Fibroblast of lung (primary cell): ENCODE data around the gene GALNT17. TPM values are rescaled to one million over a fixed set of nuclear protein-coding genes. Genes with fewer than 3 reads are reported as not detected.

ENCODE experiments used
- DNase-seq, 2 donors: peaks; one replicate each; pipeline versions ENCODE4 v3.0.0 to v3.0.0-alpha.2; 2010; ENCODE audit warnings: low read depth in 2 of 2
- H2AFZ ChIP-seq: 2 replicates; pipeline ENCODE4 v1.5.1; 2012; ENCODE audit warnings: low read length, control low read depth, inconsistent platforms
- H3K27ac ChIP-seq: 2 replicates; pipeline ENCODE4 v1.5.1; 2011; ENCODE audit warnings: low read length, control low read depth; ENCODE audit not compliant: insufficient read depth
- H3K27me3 ChIP-seq: 2 replicates; pipeline ENCODE4 v1.5.1; 2011; ENCODE audit warnings: mild to moderate bottlenecking, low read length; ENCODE audit not compliant: control insufficient read depth, insufficient read depth
- H3K36me3 ChIP-seq: 2 replicates; pipeline ENCODE4 v1.5.1; 2011; ENCODE audit warnings: low read length; ENCODE audit not compliant: control insufficient read depth, insufficient read depth
- H3K4me1 ChIP-seq: 2 replicates; pipeline ENCODE4 v1.5.1; 2011; ENCODE audit warnings: low read length; ENCODE audit not compliant: control insufficient read depth, insufficient read depth; ENCODE audit errors: extremely low read depth
- H3K4me2 ChIP-seq: 2 replicates; pipeline ENCODE4 v1.5.1; 2011; ENCODE audit warnings: low read length, control low read depth; ENCODE audit not compliant: insufficient read depth; ENCODE audit errors: extremely low read depth
- H3K4me3 ChIP-seq, 4 experiments: fragments of 200-600 bp in 1 of 4; sonication (generic) in 1 of 4; replicated peaks in 1 of 4; 2 replicates each; pipeline ENCODE4 v1.5.1; 2011 to 2016; ENCODE audit warnings: low read length in 4 of 4, low read depth in 3 of 4, mild to moderate bottlenecking in 3 of 4, control low read depth in 2 of 4, inconsistent platforms in 1 of 4, mixed read lengths in 1 of 4; ENCODE audit not compliant: insufficient read depth in 1 of 4; ENCODE audit errors: control extremely low read depth in 1 of 4
- H3K79me2 ChIP-seq: 2 replicates; pipeline ENCODE4 v1.5.1; 2012; ENCODE audit warnings: mild to moderate bottlenecking, low read length, inconsistent platforms; ENCODE audit not compliant: control insufficient read depth, insufficient read depth
- H3K9ac ChIP-seq: 2 replicates; pipeline ENCODE4 v1.5.1; 2011; ENCODE audit warnings: mild to moderate bottlenecking, low read length, control low read depth; ENCODE audit not compliant: insufficient read depth
- H3K9me3 ChIP-seq: 2 replicates; pipeline ENCODE4 v1.5.1; 2012; ENCODE audit warnings: low read depth, low read length; ENCODE audit not compliant: control insufficient read depth, insufficient read depth
- H4K20me1 ChIP-seq: 2 replicates; pipeline ENCODE4 v1.5.1; 2011; ENCODE audit warnings: low read length; ENCODE audit not compliant: control insufficient read depth, insufficient read depth; ENCODE audit errors: extremely low read depth
- CTCF ChIP-seq, 2 donors: IDR thresholded peaks in 1 of 2; conservative IDR thresholded peaks in 1 of 2; 1 replicate in 1 of 2; 2 replicates in 1 of 2; pipeline ENCODE4 v1.5.1; 2011 to 2012; ENCODE audit warnings: low read length in 2 of 2, control low read depth in 1 of 2, inconsistent platforms in 1 of 2, low read depth in 1 of 2, mild to moderate bottlenecking in 1 of 2
- EZH2 ChIP-seq: IDR thresholded peaks from 2 replicates; pipeline ENCODE4 v1.5.1; 2012; ENCODE audit warnings: low read length, control low read depth, mild to moderate bottlenecking; ENCODE audit errors: missing control alignments
- polyA plus RNA-seq, 2 donors: library from polyadenylated mRNA; depleted of rRNA in 1 of 2; stranded (reverse) in 1 of 2; unstranded in 1 of 2; fragments of >200 nt; gene quantifications; 2 replicates each; pipeline ENCODE4 v1.2.1, GENCODE V29; 2011 to 2012; ENCODE audit warnings: missing spikeins in 1 of 2
- total RNA-seq: library from RNA; depleted of rRNA; stranded (reverse); fragments of >200 nt; gene quantifications from 2 replicates; pipeline ENCODE4 v1.2.1, GENCODE V29; 2014

Gene GALNT17
- total and polyA plus RNA-seq, 2 donors (not counting 1 experiment from before 2014, with no cell fraction given) = under 0.01 TPM; not detected in 1

GRCh38 chr7:71706597-71706975, 574.6 kb downstream of the GALNT17 start:
- Histone ChIP-seq H3K4me1 (no peaks in the 10 kb centered on the region), H2AFZ (no peak overlapping the region), H4K20me1 (no peaks in the 10 kb centered on the region), H3K27ac (no peak overlapping the region), H3K79me2 (no peaks in the 10 kb centered on the region), H3K9me3 (no peaks in the 10 kb centered on the region), H3K27me3 (no peaks in the 10 kb centered on the region), H3K4me2 (no peak overlapping the region), H3K36me3 (no peaks in the 10 kb centered on the region), H3K4me3 (no peak overlapping the region), H3K9ac (no peak overlapping the region)
- TF ChIP-seq CTCF (conservative IDR thresholded peaks at IDR 0.05 in 1 of 2, IDR thresholded peaks at IDR 0.05 in 1 of 2; ENCODE audit: low read depth in 1 of 2, low read length in 2 of 2) (no peak), EZH2 (no peak)
- no peak for DNase-seq

GRCh38 chr7:71707041-71707440, 575.1 kb downstream of the GALNT17 start:
- DNase-seq = no peak
- Histone ChIP-seq H3K79me2 (no peaks in the 10 kb centered on the region), H3K4me3 (no peak overlapping the region), H3K4me2 (no peak overlapping the region), H4K20me1 (no peaks in the 10 kb centered on the region), H3K4me1 (no peaks in the 10 kb centered on the region), H3K9ac (no peak overlapping the region), H3K27me3 (no peaks in the 10 kb centered on the region), H3K27ac (no peak overlapping the region), H3K9me3 (no peaks in the 10 kb centered on the region), H2AFZ (no peak overlapping the region), H3K36me3 (no peaks in the 10 kb centered on the region)
- TF ChIP-seq CTCF (conservative IDR thresholded peaks at IDR 0.05 in 1 of 2, IDR thresholded peaks at IDR 0.05 in 1 of 2; ENCODE audit: low read depth in 1 of 2, low read length in 2 of 2) = no peak
- TF ChIP-seq EZH2 = no peak

- Histone ChIP-seq H3K36me3 (no peaks in the 10 kb centered on the region), H3K9me3 (no peaks in the 10 kb centered on the region), H4K20me1 (no peaks in the 10 kb centered on the region), H3K79me2 (no peaks in the 10 kb centered on the region), H3K9ac (no peak overlapping the region), H3K4me2 (no peak overlapping the region), H3K4me3 (no peak overlapping the region), H2AFZ (no peak overlapping the region), H3K27me3 (no peaks in the 10 kb centered on the region), H3K27ac (no peak overlapping the region), H3K4me1 (no peaks in the 10 kb centered on the region)
- no peak for DNase-seq
- no peak for TF ChIP-seq CTCF (conservative IDR thresholded peaks at IDR 0.05 in 1 of 2, IDR thresholded peaks at IDR 0.05 in 1 of 2; ENCODE audit: low read depth in 1 of 2, low read length in 2 of 2)
- no peak for TF ChIP-seq EZH2
These were observed 576.8 kb downstream of the GALNT17 start for GRCh38 chr7:71708710-71709109.
